HG02981 (cell line): Measurements from ENCODE around the gene OSBPL8.
"Not testable (repeated sequence)": the region's sequence is repeated elsewhere in the genome, so short reads cannot be mapped to it uniquely, and the experiment has no call there.

Source experiments
- ATAC-seq: cut with Tn5 transposase; IDR thresholded peaks from one replicate; pipeline ENCODE4 v1.9.1; 2021; ENCODE audit warnings: mild to moderate bottlenecking, moderate library complexity; ENCODE audit not compliant: unreplicated experiment

OSBPL8 gene

DNA sequence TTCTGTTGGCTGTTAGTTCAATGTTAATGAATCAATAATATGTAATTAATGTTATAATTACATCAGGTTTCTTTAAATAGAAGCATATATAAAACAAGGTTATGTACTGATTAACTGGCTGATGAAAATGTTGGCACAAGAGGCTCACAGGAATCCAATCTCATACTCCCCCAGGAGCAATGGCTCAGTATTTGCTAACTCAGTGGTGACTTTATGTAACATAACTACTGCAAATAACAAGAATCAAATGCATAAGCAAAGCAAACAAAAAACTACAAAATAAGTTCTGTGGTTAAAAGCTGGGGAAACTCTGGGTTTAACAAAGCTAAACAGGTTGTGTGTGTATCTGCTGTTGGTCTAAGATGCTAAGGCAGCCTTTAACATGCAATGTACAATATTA is 183.6 kb downstream of the OSBPL8 start:
- no peak for ATAC-seq

DNA sequence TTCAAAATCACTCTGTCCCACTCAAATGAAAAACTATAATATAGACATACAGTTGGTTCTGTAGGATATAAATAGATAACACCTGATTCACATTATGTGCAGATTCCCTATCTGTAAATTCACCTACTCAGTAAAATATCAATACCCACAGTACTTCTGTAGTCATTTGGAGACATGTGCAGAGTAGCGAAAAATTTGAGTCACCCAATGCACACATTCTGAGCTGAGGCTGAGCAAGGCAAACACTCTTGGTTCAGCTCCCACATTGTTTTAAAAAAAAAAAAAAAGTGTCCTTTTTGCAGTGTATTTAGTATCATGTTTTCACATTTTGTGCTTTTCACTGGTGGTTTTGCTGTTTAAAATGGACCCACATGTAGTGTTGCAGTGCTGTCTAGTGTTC is 184.1 kb downstream of the OSBPL8 start:
- ATAC-seq: no peak

DNA sequence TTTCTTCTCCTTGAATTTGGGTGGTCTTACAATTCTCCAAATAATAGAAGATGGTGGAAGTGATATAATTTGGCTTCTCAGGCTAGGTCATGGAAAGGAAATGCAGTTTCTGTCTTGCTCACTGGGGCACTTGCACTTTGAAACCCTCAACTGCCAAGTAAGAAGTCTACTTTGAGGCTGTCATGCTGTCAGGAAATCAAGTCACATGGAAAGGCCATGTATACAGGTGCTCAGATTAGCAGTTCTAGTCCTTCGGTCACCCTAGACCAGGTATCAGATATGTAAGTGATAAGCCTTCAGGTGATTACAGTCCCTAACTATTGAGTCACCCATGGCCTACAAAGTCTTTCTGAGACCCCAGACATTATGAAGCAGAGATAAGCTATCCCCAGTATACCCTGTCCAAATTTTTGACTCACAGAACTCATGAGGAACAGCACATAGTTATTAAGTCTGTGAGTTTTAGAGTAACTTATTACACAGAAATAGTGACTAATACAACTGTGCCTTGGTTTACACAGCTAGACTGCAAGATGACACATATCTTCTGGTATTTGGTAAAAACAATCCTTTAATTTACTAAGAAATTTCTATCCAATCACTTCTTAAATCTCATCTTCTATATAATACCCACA is 185.1 kb downstream of the OSBPL8 start:
- ATAC-seq: no peak

DNA sequence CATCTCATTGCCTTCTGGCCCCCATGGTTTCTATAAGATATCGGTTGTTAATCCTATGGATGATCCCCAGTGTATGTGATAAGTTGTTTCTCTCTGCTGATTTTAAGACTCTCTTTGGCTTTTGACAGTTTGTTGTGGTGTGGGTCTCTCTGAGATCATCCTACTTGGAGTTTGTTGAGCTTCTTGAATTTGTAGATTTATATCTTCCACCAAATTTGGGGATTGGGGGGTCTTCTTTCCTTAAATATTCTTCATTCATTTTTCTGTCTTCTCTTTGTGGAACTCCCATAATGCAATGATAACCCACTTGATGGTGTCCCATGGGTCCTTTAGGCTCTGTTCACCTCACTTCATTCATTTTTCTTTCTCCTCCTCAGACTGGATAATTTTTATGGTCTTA is 191.3 kb downstream of the OSBPL8 start:
- ATAC-seq: no peak

DNA sequence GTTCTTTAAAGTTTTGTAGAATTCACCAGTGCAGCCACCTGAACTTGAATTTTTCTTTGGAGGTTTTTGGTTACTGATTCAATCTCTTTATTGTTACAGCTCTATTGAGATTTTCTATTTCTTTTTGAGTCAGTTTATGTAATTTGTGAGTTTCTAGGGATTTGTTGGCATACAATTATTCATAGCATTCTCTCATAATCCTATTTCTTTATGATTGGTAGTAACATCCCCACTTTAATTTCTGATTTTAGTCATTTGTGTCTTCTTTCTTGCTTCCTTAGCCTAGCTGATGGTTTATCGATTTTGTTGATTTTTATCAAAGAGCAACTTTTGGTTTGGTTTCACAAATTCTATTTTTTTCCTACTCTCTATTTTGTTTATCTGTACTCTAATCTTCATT is 193.4 kb downstream of the OSBPL8 start:
- ATAC-seq: no peak

DNA sequence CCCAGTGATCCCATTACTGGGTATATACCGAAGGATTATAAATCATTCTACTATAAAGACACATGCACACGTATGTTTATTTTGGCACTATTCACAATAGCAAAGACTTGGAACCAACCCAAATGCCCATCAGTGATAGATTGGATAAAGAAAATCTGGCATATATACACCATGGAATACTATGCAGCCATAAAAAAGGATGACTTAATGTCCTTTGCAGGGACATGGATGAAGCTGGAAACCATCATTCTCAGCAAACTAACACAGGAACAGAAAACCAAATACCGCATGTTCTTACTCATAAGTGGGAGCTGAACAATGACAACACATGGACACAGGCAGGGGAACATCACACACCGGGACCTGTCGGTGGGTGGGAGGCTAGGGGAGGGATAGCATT is 195.4 kb downstream of the OSBPL8 start:
- ATAC-seq: not testable (repeated sequence)

DNA sequence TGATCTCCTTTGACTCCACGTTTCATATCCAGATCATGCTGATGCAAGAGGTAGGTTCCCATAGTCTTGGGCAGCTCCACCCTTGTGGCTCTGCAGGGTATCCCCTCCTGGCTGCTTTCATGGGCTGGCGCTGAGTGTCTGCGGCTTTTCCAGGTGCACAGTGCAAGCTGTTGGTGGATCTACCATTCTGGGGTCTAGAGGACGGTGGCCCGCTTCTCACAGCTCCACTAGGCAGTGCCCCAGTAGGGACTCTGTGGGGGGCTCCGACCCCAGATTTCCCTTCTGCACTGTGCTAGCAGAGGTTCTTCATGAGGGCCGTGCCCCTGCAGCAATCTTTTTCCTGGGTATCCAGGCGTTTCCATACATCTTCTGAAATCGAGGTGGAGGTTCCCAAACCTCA is 199.3 kb downstream of the OSBPL8 start:
- no peak for ATAC-seq

DNA sequence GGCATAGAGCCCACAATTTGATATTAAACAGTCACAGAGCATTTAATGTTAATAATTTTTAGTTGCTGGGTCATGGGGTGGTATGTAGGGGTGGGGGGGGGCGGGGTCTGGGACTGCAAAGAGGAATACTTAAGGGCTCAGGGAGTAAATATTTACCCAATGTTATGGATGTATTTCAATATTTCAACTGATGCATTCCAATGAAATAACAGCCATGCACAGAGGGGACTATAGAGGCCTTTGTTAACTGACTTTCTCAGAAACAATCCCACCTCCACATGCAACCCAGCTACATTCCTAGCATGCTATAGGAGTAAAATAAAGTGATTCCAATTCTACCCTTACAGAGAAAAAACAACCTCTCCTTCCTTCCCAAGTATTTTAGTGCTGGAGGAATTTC is 203.5 kb downstream of the OSBPL8 start:
- ATAC-seq: no peak

DNA sequence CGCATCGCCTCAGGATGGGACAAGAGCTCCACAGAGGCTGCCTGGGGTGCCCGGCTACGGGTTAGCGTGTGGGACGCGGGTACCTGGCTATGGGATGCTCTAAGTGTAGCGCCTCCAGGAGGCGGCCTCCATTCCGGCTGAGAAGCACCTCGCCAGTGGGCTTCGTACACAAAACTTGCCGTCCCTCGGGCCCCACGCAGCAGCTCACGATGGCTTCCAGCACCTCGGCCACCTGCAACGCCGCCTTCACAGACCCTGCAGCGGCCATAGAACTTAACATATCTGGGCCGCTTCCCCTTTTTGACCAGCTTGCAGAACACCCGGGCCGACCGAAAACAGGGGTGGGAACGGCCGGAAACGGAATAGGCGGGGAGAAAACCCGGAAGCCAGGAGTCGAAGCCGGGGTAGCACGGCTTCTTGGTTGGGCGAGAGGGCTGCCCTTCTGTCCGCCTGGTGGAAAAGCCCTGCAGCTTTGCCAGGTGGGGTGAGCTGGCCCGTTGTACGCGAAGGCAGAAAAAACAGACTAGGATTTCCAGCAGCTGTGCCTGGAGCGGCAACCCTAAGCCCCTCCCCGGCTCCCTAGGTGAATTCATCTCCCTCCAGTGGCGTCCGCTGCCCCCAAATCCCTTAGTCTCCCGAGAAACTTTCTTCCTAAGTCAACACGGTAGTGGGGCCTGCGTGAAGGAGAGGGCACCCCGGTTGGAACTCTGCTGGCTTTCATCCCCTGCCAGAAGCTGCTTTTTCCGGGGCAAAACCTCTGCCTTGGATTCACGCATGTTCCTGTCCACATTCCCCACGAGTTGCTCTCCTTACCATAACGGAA is 211.3 kb downstream of the OSBPL8 start, which contains the start of gene BBS10:
Gene BBS10 (minus strand): TSS at position 337 of the 823 bp plus-strand sequence. CDS start 57 bp downstream, at position 280.
- peak; percentile 95 for ATAC-seq

DNA sequence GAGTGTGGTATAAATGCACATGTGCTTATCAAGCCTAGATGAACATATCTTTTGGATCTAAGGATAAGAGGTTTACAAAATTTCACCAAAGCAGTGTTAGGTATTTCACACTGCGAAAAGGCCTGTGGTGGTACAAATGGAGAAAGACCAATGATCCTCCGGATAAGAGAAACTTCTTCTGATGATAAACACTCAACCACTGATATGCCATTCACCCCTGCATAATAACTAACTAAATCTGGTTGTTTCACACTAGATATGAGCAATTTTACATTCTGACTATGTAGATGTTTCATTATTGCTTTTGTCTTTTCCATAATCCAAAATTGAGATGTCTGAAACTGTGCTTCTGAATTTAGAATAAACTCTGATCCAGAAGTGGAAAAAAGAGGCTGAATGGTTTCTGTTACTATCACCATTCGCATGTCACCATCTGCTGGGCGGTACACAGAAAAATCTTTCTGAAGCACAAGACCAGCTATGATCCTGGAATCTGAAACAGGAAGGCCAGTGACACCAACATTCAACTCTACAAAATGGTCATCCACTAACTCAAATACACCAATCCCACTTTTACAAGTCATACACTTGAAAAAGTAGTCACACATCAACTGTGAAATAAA is 212.7 kb downstream of the OSBPL8 start:
- ATAC-seq: no peak

DNA sequence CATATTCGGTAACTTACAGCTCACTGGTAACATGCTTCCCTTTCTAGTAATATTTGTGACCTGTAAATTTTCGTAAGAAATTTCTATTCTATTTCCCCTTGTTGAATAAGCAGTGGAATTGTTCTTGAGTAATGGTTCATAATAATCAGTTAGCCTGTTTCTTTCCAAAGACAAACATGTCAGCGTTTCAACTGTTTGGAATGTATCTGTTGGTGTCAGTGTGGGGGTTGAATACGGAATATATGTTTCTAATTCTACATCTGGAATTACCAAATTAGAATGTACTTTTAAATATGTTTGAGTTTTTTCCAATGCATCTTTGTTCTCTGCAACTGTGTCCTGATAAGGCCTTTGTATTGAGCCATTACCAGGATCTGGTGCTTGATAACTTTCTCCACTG is 213.3 kb downstream of the OSBPL8 start:
- ATAC-seq: no peak

DNA sequence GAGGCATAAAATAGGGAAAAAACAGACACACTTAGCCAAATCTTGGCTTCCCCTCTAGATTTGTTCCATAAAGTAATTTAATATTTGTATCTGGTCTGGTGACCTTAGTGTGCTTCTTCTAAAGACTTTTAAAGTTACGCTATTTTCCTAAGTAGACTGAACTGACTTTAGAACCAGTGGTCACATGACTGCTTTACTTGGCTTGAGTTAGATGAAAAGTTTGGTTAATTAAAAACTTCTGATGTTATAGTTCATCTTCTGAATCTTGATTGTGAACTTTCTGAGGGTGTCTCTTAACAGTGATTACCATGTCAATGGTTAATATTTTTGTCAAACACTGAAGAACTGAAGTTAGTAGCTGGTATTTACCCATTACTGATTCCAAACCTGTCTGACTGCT is 214.0 kb downstream of the OSBPL8 start:
- no peak for ATAC-seq

DNA sequence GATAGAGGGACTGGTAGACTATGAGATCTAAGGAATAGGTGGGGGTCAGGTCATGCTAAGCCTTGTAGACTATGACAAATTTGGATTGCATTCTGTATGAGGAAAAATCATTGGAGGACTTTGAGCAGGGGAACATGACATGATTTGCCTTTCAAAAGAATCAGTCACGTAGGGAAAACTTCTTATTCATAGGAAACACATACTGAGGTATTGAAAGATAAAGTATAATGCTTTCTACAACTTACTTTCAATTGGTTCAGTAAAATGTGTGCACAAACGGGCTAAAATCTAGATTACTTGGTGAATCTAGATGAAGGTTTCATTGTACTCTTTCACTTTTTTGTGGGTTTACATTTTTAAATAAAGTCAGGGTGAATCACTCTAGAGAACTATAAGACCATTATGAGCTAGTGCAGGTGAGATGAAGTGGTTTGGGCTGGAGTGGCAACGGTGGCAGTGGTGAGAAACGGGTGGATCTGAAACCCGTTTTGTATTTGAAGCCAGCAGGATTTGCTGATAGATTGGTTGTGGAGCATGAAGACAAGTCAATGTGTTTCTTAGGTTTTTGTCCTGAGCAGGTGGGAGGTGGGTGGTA is 218.0 kb downstream of the OSBPL8 start:
- no peak for ATAC-seq

DNA sequence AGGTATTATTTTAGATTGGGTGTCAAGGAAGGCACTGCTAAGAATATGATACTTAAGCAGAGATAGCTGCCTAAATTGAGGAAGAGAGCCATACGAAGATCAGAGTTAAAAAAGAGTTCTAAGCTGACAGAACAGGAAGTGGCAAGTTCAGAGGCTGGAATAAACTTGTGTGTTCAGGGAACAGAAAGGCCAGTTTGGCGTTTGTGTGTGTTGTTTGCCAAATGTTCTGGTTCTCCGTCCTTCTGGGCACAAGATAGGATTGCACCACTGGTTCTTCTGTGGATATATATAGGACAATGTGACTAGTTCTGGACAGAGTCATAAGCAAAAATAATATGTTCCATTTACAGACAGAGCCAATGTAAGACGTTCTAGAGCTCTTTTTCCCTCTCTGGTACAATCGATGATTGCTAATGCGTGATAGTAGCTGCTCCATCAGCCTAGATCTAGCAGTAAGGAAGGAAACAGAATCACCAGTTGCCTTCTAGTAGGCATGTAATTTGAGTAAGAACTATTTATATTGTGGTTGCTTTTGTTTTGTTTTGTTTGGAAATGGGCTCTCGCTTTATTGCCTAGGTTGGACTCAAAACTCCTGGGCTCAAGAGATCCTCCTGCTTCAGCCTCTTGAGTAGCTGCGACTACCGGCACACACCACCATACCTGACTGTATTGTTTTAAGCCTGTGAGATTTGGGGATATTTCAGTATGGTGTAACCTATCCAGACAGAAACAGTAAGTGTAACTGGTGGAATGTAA is 218.7 kb downstream of the OSBPL8 start:
- ATAC-seq: no peak

DNA sequence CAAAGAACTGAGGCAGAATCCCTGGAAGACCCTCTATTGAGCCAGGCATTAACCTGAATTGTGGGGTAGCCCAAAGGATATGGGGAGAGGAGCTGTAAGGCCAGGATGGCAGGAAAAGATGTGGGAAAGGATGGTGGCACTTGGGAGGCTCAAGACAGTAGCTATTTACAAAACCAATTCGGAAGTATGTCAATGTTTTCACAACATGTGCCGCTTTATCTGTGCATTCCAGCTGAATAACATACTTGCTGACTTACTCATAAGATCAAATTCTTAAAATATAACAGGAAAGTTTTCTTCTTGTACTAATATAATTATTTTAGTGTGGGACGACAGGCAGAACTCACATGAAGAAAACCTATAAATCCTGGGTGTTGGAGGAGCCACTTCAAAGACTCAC is 222.0 kb downstream of the OSBPL8 start:
- ATAC-seq: no peak

DNA sequence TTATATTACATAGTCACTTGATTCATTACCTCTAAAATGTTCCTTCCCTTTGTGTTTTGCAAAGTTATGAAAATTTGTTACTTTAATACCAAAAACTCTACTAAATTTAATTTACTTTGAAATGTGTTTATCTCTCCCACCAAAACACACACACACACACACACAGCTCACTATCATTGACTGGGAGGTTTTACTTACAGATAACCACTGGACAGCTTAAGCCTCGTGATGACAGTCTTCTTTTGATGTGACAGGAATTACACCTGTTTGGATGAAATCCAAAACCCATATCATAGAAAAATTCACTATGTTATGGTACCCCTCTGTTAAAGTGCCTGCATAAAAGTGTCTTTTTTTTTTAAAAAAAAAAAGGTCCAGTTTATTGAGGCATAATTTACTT is 227.0 kb downstream of the OSBPL8 start:
- no peak for ATAC-seq

DNA sequence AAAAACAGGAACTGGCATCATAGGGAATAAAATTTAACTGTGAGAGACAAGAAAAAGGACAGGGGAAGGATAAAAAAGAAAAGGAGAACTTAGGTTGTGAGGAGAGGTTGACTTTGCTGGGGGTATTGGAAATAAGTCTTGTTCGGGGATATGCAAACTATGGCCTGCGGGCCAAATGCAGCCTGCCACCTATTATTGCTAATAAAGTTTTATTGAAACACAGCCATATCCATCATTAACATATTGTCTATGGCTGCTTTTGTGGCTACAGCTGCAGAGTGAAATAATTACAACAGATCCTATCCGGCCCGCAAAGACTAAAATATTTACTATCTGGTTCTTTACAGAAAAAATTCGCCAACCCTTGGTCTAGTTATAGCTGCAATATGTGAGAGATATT is 230.0 kb downstream of the OSBPL8 start:
- no peak for ATAC-seq

DNA sequence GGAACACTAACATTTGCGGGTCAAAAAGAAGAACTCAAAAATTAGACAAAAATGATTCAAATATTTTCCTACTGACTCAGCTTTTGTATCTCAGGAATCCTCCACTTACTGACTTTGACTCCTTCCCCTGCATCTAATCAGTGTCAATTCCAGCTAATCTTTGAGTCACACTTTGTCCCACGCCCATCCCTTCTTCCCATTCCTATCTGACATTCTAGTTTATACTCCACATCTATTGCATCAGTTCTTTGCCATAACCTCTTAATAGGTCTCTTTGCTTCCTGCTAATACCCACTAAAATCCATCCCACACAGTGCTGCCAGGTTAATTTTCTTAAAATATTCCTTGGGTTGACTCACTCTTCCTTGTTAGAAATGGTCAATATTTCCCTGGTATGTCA is 230.4 kb downstream of the OSBPL8 start:
- ATAC-seq: no peak

DNA sequence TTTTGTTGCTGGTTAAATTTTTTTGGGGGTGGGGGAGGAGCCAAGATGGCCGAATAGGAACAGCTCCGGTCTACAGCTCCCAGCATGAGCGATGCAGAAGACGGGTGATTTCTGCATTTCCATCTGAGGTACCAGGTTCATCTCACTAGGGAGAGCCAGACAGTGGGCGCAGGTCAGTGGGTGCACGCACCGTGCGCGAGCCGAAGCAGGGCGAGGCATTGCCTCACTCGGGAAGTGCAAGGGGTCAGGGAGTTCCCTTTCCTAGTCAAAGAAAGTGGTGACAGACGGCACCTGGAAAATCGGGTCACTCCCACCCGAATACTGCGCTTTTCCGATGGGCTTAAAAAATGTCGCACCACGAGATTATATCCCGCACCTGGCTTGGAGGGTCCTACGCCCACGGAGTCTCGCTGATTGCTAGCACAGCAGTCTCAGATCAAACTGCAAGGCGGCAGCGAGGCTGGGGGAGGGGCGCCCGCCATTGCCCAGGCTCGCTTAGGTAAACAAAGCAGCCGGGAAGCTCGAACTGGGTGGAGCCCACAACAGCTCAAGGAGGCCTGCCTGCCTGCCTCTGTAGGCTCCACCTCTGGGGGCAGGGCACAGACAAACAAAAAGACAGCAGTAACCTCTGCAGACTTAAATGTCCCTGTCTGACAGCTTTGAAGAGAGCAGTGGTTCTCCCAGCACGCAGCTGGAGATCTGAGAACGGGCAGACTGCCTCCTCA is 239.8 kb downstream of the OSBPL8 start:
- ATAC-seq: not testable (repeated sequence)
